Progenitor cell of endocrine pancreas (in vitro differentiated cells): ENCODE measurements around the gene ATP1A2. TPM values are rescaled to one million over a fixed set of nuclear protein-coding genes. Genes with fewer than 3 reads are reported as not detected.

ENCODE experiments used
- DNase-seq: peaks from one replicate; pipeline ENCODE4 v3.0.0; 2021; ENCODE audit warnings: low spot score; ENCODE audit not compliant: unreplicated experiment
- H3K27ac Mint-ChIP-seq: 2 replicates; pipeline ENCODE4 v1.8.0; 2021; ENCODE audit warnings: mild to moderate bottlenecking, moderate library complexity, mixed read lengths
- H3K27me3 Mint-ChIP-seq: 2 replicates; pipeline ENCODE4 v1.8.0; 2021; ENCODE audit warnings: mixed read lengths
- H3K36me3 Mint-ChIP-seq: 2 replicates; pipeline ENCODE4 v1.8.0; 2022; ENCODE audit warnings: mixed read lengths; ENCODE audit not compliant: insufficient read depth
- H3K4me1 Mint-ChIP-seq: 2 replicates; pipeline ENCODE4 v1.8.0; 2021; ENCODE audit warnings: low read depth, mixed read lengths
- H3K4me3 Mint-ChIP-seq: 2 replicates; pipeline ENCODE4 v1.8.0; 2021; ENCODE audit warnings: low read depth, mild to moderate bottlenecking, moderate library complexity, mixed read lengths
- H3K9me3 Mint-ChIP-seq: 2 replicates; pipeline ENCODE4 v1.8.0; 2021; ENCODE audit warnings: low read depth, mixed read lengths
- total RNA-seq: library from RNA; stranded (reverse); gene quantifications from 2 replicates; pipeline ENCODE4 v1.2.1, GENCODE V29; 2021
- TF ChIP-seq, protein P1 (sequence below): fragments of 200-600 bp; sonication (generic); IDR thresholded peaks from one replicate; pipeline ENCODE4 v1.5.0; 2021; ENCODE audit warnings: antibody characterized with exemption, mild to moderate bottlenecking; ENCODE audit not compliant: unreplicated experiment

Gene ATP1A2
- total RNA-seq, 1 donor from 2014 or later, result not detected

DNA sequence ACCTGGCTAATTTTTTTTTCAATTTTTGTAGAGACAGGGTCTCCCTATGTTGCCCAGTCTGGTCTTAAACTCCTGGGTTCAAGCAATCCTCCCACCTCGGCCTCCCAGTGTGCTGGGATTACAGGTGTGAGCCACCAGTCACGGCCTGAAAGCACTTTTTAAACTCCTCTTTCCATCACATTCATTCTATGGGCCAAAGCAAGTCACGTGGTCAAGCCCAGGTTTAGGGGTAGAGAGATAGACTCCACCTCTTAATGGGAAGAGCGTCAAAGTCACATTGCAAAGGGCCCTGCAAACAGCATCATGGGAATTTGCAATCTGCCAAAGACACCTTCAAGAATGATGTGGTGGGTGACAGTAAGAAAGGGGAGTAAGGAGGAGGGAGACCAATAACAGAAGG is 43.0 kb downstream of the ATP1A2 start:
- Mint-ChIP-seq H3K36me3 (no peaks in the 10 kb centered on the region), H3K4me1 (no peaks in the 10 kb centered on the region), H3K27ac (no peak overlapping the region), H3K27me3 (no peaks in the 10 kb centered on the region), H3K4me3 (no peak overlapping the region), H3K9me3 (no peaks in the 10 kb centered on the region)
- no peak for DNase-seq
- TF ChIP-seq, protein P1, sequence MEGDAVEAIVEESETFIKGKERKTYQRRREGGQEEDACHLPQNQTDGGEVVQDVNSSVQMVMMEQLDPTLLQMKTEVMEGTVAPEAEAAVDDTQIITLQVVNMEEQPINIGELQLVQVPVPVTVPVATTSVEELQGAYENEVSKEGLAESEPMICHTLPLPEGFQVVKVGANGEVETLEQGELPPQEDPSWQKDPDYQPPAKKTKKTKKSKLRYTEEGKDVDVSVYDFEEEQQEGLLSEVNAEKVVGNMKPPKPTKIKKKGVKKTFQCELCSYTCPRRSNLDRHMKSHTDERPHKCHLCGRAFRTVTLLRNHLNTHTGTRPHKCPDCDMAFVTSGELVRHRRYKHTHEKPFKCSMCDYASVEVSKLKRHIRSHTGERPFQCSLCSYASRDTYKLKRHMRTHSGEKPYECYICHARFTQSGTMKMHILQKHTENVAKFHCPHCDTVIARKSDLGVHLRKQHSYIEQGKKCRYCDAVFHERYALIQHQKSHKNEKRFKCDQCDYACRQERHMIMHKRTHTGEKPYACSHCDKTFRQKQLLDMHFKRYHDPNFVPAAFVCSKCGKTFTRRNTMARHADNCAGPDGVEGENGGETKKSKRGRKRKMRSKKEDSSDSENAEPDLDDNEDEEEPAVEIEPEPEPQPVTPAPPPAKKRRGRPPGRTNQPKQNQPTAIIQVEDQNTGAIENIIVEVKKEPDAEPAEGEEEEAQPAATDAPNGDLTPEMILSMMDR, result no peak

DNA sequence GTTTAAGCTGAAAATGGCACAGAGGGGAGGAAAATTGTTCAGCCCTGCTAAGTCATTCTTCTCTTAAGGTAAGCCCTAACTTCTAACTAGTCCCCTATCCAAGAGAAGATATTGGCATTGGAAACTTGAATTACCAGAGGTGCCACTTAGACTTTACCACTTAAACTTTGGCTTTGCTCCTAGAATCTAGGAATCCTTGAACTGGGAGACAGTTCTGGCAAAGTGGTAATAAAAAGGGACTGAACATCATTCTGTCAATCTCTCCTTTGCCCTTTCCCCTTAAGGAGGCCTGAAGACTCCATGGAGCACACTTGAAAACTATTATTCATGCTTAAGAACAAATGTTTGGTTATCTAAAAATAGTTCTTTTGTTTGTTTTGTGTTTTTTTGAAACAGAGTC is 44.3 kb downstream of the ATP1A2 start:
- Mint-ChIP-seq H3K27ac (no peak overlapping the region), H3K9me3 (no peaks in the 10 kb centered on the region), H3K4me3 (no peak overlapping the region)

DNA sequence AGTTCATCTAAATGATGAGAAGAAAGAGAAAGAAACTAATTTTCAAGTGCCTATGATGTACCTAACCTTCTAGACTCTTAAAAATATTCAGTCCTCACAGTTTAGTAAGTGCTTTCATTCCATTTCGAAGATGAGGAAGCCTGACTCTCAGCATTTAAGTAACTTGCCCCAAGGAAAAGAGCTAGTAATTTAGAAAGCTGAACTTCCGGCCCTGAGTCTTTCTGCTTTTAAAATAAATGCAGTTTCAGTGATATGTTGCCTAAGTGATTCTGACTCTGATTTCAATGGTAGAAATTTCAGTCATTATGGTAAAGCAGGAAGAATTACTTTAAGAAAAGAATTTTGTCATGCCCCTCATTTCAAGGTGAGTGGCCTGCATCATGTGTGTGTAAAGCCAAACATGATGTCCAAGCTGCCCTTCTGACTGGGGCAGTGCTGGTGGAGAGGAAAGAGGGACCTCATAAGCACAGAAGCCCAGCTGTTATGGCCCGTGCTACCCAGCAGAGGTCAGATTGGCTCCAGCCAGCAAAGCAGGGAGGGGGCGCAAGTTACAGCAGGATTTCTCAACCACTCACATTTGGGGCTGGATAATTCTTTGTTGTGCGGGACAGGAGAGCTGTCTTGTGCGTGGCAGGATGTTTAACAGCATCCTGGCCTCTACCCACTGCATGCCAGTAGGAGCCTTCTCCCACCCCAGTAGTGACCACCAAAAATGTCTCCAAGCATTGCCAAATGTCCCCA is 46.6 kb downstream of the ATP1A2 start:
- TF ChIP-seq, protein P1, result peak; percentile 52
- Mint-ChIP-seq H3K9me3 (no peaks in the 10 kb centered on the region), H3K36me3 (no peaks in the 10 kb centered on the region), H3K4me1 (no peaks in the 10 kb centered on the region), H3K4me3 (no peak overlapping the region), H3K27me3 (peaks cover 6% of the 10 kb centered on the region), H3K27ac (no peak overlapping the region)
- no peak for DNase-seq

More for the DNA sequence above, 44.3 kb downstream of the ATP1A2 start:
- TF ChIP-seq, protein P1, result no peak
- Mint-ChIP-seq H3K36me3 (no peaks in the 10 kb centered on the region), H3K27me3 (no peaks in the 10 kb centered on the region), H3K4me1 (no peaks in the 10 kb centered on the region)
- no peak for DNase-seq

DNA sequence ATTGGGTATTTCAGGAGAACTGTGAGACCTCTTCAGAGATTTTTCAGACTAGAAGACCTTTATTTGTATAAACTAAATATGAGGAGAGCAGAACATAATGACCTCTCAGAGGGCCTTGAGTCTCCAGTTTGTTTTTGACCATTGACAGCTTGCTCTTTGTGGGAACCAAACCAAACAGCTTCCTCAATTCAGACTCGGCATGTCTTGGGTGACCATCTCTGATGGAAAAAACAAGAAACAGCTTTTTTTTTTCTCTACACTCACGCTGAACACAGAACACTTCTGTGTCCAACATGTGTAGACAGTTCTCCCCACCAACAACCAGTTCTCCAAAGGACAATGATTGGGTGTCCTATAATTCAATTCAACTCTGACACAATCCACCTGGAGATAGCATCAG is 47.4 kb downstream of the ATP1A2 start:
- Mint-ChIP-seq H3K4me1 (no peaks in the 10 kb centered on the region), H3K27me3 (peaks cover 11% of the 10 kb centered on the region), H3K4me3 (no peak overlapping the region), H3K27ac (no peak overlapping the region), H3K9me3 (no peaks in the 10 kb centered on the region), H3K36me3 (no peaks in the 10 kb centered on the region)
- DNase-seq, result no peak
- TF ChIP-seq, protein P1, result no peak

DNA sequence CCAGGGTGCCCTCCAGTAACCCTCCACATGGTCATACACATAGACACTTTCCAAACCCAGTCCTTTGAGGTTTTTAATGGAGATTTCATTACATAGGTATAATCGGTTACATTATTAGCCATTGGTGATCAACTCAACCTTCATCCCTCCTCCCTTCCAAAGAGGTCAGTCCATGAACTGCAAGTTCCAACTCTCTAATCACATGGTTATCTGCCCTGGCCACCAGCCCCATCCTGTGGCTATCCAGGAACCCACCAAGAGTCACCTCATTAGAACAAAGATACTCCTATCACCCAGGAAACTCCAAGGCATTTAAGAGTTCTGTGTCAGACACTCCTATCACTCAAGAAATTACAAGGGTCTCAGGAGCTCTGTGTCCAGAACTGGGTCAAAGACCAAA is 48.1 kb downstream of the ATP1A2 start:
- TF ChIP-seq, protein P1, result no peak
- Mint-ChIP-seq H3K4me3 (no peak overlapping the region), H3K27me3 (peaks cover 12% of the 10 kb centered on the region), H3K36me3 (no peaks in the 10 kb centered on the region), H3K4me1 (no peaks in the 10 kb centered on the region), H3K9me3 (no peaks in the 10 kb centered on the region), H3K27ac (no peak overlapping the region)
- DNase-seq, result no peak
